T-helper 1 cell (primary cell): Measurements from ENCODE around the gene TRIP12.
"Not testable (repeated sequence)": the region's sequence is repeated elsewhere in the genome, so short reads cannot be mapped to it uniquely, and the experiment has no call there.

Experiments
- DNase-seq, 5 donors: peaks; one replicate each; pipeline ENCODE4 v3.0.0-alpha.2; 2012 to 2020

The TRIP12 gene

GRCh38 chr2:229821316-229821715 lies 100.5 kb downstream of the TRIP12 start:
- DNase-seq = no peak

GRCh38 chr2:229818230-229818629 lies 103.6 kb downstream of the TRIP12 start:
- no peak for DNase-seq

GRCh38 chr2:229815858-229816257 lies 106.0 kb downstream of the TRIP12 start:
- DNase-seq = no peak

GRCh38 chr2:229815342-229815741 lies 106.5 kb downstream of the TRIP12 start:
- no peak for DNase-seq

GRCh38 chr2:229810786-229811185 lies 111.0 kb downstream of the TRIP12 start:
- DNase-seq = no peak

- DNase-seq = no peak
Measured at GRCh38 chr2:229805559-229805958, 116.2 kb downstream of the TRIP12 start.

- no peak for DNase-seq
Measured at GRCh38 chr2:229802785-229803184, 119.0 kb downstream of the TRIP12 start.

GRCh38 chr2:229800997-229801754 lies 120.6 kb downstream of the TRIP12 start:
- peak; percentile 20 to 73 (median 50) for DNase-seq

GRCh38 chr2:229798446-229799155 lies 123.2 kb downstream of the TRIP12 start:
- DNase-seq = no peak

- DNase-seq = no peak
Measured at GRCh38 chr2:229795058-229795457, 126.8 kb downstream of the TRIP12 start.

GRCh38 chr2:229794636-229795035 lies 127.2 kb downstream of the TRIP12 start:
- DNase-seq = no peak

GRCh38 chr2:229786289-229786688 lies 135.5 kb downstream of the TRIP12 start:
- not testable (repeated sequence) for DNase-seq

GRCh38 chr2:229784791-229785190 lies 137.0 kb downstream of the TRIP12 start:
- DNase-seq = no peak

GRCh38 chr2:229783108-229783721 lies 138.6 kb downstream of the TRIP12 start:
- no peak for DNase-seq

GRCh38 chr2:229780856-229781773 lies 140.7 kb downstream of the TRIP12 start:
- DNase-seq = peak in 1 of 5 donors; percentile 36

- DNase-seq = no peak
Measured at GRCh38 chr2:229779650-229780049, 142.2 kb downstream of the TRIP12 start.

- no peak for DNase-seq
Measured at GRCh38 chr2:229777716-229778115, 144.1 kb downstream of the TRIP12 start.

GRCh38 chr2:229775614-229776313 lies 146.0 kb downstream of the TRIP12 start:
- no peak for DNase-seq

- no peak for DNase-seq
Measured at GRCh38 chr2:229774237-229774636, 147.6 kb downstream of the TRIP12 start.

GRCh38 chr2:229768235-229768634 lies 153.6 kb downstream of the TRIP12 start:
- no peak for DNase-seq

GRCh38 chr2:229765721-229766120 lies 156.1 kb downstream of the TRIP12 start:
- no peak for DNase-seq

- no peak for DNase-seq
Measured at GRCh38 chr2:229761663-229762062, 160.1 kb downstream of the TRIP12 start.
